ENCODE measurements around the gene ACAT1.
"Not testable (repeated sequence)": the region's sequence is repeated elsewhere in the genome, so short reads cannot be mapped to it uniquely, and the experiment has no call there.

The ACAT1 gene

DNA sequence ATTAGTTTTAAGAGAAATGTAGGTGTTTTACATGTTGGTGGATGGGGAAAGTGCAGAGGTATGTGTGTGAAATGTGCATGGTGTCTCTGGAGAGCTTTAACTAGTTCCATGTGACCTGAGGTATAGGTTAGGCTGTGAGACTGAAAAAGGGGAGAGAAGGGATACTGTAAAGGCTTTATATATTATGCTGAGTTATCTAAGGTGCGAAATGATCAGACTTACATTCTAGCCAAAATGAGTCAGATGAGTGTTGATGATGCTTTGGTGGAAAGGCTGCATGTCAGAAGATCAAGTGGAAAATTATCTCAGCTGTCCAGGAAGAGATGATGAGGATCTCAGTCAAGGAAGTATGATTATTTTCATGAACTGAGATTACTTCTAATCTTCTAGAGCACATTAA lies 15.8 kb downstream of the ACAT1 start:
- intact Hi-C loops (cut with DNase I), result no loop called here
- no peak for DNase-seq

- intact Hi-C loops (cut with DNase I), result no loop called here
- DNase-seq, result no peak
Observed at GRCh38 chr11:108142304-108142703, 20.9 kb downstream of the ACAT1 start.

DNA sequence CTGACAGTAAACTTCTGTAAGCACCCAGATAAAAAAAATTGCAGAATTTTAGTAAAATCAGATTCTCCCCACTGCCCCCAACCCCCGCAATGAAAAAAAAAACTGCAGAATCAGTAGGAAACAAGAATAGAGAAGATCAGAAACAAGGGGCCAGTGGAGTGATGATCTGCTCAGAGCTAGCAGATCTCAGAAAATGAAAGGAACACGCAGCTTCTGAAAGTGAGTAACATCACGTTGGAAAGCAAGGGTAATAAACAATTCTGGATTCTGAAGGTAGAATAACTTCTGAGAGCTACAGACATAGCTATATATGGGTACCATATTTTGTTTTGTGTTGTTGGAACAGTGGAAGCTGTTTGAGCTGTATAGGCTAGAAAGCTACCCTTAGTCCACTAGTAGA lies 23.2 kb downstream of the ACAT1 start:
- DNase-seq, result no peak
- intact Hi-C loops (cut with DNase I), result no loop called here

- DNase-seq, result no peak
- intact Hi-C loops (cut with DNase I), result no loop called here
Observed at GRCh38 chr11:108147150-108147549, 25.8 kb downstream of the ACAT1 start.

GRCh38 chr11:108148556-108148955 lies 27.2 kb downstream of the ACAT1 start:
- no peak for DNase-seq
- intact Hi-C loops (cut with DNase I), result no loop called here

DNA sequence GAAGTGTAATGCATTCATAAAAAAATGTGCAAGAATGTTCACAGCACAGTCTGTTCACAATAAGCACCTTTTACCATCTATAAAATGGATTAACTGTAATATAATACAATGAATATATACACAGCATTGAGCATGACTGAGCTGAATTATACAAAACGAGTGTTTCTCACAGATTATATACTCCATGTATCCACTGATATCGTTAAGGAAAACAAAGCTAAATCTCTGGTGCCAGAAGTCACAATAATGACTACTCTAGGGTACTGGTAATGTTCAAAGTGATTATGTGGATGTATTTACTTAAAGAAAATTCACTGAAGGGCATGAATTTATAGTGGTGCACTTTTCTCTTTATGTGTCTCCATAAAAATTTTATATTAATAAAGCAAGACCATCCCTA lies 33.2 kb downstream of the ACAT1 start:
- intact Hi-C loops (cut with DNase I), result no loop called here
- DNase-seq, result no peak

DNA sequence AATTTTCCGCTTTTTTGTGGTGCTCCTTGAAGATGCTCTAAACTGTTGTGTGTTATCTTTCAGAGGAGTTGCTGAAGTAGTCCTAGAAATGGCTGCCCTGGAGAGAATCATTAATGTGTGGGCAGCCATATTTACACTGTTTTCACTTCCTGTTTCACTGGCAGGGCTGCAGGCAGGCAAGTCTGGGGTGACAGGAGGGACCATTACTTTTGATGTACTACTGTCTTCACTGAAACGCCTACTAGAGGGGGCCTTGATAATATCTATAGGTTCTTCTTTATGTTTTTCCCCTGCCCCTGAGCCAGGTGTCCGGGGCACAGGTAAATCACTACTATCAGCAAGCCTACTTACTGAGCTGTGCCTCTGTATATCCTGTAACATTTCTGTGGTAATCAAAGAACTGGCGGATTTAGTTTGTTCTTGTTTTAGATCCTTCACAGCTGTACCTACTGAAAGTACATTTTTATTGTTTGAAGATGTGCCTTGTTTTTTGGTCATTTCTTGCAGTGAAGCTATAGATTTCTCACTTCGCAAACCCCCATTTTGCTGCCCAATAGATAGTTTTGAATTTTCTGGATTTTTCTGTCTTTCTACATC lies 39.7 kb downstream of the ACAT1 start:
- DNase-seq, result no peak

DNA sequence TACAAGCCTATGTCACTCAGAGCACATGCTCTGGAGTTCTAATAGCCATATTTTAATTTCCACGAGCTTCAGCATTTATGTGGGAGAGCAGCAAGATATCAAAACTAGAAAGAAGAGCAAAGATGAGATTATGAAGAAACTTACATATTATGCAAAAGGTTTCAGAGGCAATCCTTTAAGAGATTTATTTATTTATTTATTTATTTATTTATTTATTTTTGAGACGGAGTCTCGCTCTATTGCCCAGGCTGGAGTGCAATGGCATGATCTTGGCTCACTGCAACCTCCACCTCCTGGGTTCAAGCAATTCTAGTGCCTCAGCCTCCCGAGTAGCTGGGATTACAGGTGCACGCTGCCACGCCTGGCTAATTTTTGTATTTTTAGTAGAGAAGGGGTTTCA lies 41.5 kb downstream of the ACAT1 start:
- intact Hi-C loops (cut with DNase I), result not testable (repeated sequence)

More for the DNA sequence above, 39.7 kb downstream of the ACAT1 start:
- intact Hi-C loops (cut with DNase I), result no loop called here

GRCh38 chr11:108167624-108168023 lies 46.3 kb downstream of the ACAT1 start:
- intact Hi-C loops (cut with DNase I), result no loop called here
- no peak for DNase-seq

More for the DNA sequence above, 41.5 kb downstream of the ACAT1 start:
- not testable (repeated sequence) for DNase-seq

DNA sequence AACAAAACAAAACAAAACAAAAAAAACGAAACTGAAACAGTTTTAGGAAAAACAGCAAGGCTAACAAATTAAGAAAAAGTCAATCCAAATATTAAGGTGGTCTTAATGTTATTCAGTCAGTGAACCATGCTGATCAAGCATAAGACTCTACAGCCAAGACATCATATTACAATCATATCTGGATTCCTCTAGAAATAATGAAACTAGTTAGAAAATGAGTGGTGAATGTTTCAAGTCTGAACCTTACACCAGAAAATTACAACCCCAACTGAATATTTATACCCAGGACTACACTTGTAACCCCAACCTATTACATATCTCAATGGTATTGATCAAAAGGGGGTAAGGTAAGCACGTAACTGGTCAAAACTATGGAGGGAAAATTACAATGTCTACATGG lies 48.8 kb downstream of the ACAT1 start:
- no peak for DNase-seq
- intact Hi-C loops (cut with DNase I), result no loop called here

- intact Hi-C loops (cut with DNase I), result no loop called here
- no peak for DNase-seq
Observed at GRCh38 chr11:108177570-108177969, 56.2 kb downstream of the ACAT1 start.

GRCh38 chr11:108193725-108194124 lies 72.4 kb downstream of the ACAT1 start:
- intact Hi-C loops (cut with DNase I), result no loop called here
- DNase-seq, result no peak

DNA sequence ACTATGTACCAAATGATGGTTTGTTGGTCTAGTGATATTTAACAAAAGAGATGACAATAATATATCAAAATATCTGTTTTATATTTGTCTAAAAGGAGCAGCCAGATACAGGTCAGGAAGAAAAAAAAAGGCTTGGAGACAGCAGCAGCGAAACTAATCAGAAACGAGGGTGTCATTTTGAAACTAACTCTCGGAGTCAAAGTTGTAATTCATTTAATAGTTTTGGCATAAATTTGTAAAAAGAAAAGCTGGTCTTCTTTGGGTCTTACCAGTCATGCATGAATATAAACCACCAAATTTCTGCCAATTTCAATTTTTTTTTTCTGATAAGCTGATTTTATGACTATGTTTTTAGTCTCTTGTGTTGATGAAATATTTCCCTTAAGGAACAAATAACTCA lies 75.5 kb downstream of the ACAT1 start:
- no peak for DNase-seq
- intact Hi-C loops (cut with DNase I), result no loop called here
